ENCODE results near the gene DGLUCY.

GRCh38 chr14:91231446-91231845 is 117.6 kb downstream of the DGLUCY start:
- TF ChIP-seq ZFP62 (CRISPR knock-in tag; IDR thresholded peaks at IDR 0.05) (no peak), PRMT3 (CRISPR knock-in tag; IDR thresholded peaks at IDR 0.05; ENCODE audit: borderline replicate concordance, low read depth) (no peak), ZNF326 (CRISPR knock-in tag; IDR thresholded peaks at IDR 0.05; ENCODE audit: borderline replicate concordance) (no peak), RFX5 (IDR thresholded peaks at IDR 0.05; ENCODE audit: low read depth, low read length) (no peak)

Data from HepG2 (cell line).